GM04503 (cell line): ENCODE results near the gene NMBR.
"Not testable (repeated sequence)": the region's sequence is repeated elsewhere in the genome, so short reads cannot be mapped to it uniquely, and the experiment has no call there.

Experiments
- DNase-seq: peaks from one replicate; pipeline ENCODE4 v3.0.0-alpha.2; 2012; ENCODE audit warnings: low read depth

The NMBR gene

GRCh38 chr6:142154336-142154735 is 7.4 kb upstream of the NMBR start:
- DNase-seq: no peak

- no peak for DNase-seq
Measured at GRCh38 chr6:142153196-142153595, 6.3 kb upstream of the NMBR start.

GRCh38 chr6:142152746-142153145 is 5.8 kb upstream of the NMBR start:
- peak; percentile 46 for DNase-seq

GRCh38 chr6:142141531-142141930 is 5.4 kb downstream of the NMBR start:
- DNase-seq: not testable (repeated sequence)

- DNase-seq: no peak
Measured at GRCh38 chr6:142138876-142139275, 8.0 kb downstream of the NMBR start.

- no peak for DNase-seq
Measured at GRCh38 chr6:142132625-142133024, 14.3 kb downstream of the NMBR start, which contains the start of gene GJE1. Gene GJE1 (plus strand): TSS chr6:142132925. CDS start chr6:142133159, 234 bp downstream.

- DNase-seq: no peak
Measured at GRCh38 chr6:142130814-142131213, 16.1 kb downstream of the NMBR start.

GRCh38 chr6:142121342-142121741 is 25.6 kb downstream of the NMBR start:
- DNase-seq: no peak

GRCh38 chr6:142118925-142119324 is 28.0 kb downstream of the NMBR start:
- no peak for DNase-seq

- no peak for DNase-seq
Measured at GRCh38 chr6:142118328-142118727, 28.6 kb downstream of the NMBR start.

GRCh38 chr6:142117366-142117765 is 29.6 kb downstream of the NMBR start:
- no peak for DNase-seq

GRCh38 chr6:142112451-142113061 is 34.4 kb downstream of the NMBR start:
- peak; percentile 22 for DNase-seq

- DNase-seq: not testable (repeated sequence)
Measured at GRCh38 chr6:142110820-142111219, 36.1 kb downstream of the NMBR start.

- not testable (repeated sequence) for DNase-seq
Measured at GRCh38 chr6:142104820-142105219, 42.1 kb downstream of the NMBR start.

GRCh38 chr6:142088858-142089216 is 58.1 kb downstream of the NMBR start:
- DNase-seq: no peak

GRCh38 chr6:142087950-142088857 is 58.7 kb downstream of the NMBR start:
- DNase-seq: no peak

- DNase-seq: no peak
Measured at GRCh38 chr6:142079130-142079529, 67.8 kb downstream of the NMBR start.

GRCh38 chr6:142075516-142076101 is 71.3 kb downstream of the NMBR start:
- no peak for DNase-seq

- no peak for DNase-seq
Measured at GRCh38 chr6:142074516-142074915, 72.4 kb downstream of the NMBR start.

GRCh38 chr6:142071981-142072380 is 74.9 kb downstream of the NMBR start:
- DNase-seq: no peak

- DNase-seq: no peak
Measured at GRCh38 chr6:142068416-142068815, 78.5 kb downstream of the NMBR start.

GRCh38 chr6:142062861-142063260 is 84.1 kb downstream of the NMBR start:
- DNase-seq: not testable (repeated sequence)
